Thyroid gland (tissue), 4 donors: ENCODE measurements around the gene FXYD1.

Source experiments
- CTCF ChIP-seq, 6 experiments: fragments of 200-600 bp in 3 of 6; fragments of 450-650 bp in 3 of 6; sonication (generic) in 3 of 6; IDR thresholded peaks; one replicate each; pipeline ENCODE4 v1.5.1; 2016 to 2019; ENCODE audit warnings: antibody characterized with exemption in 6 of 6, mild to moderate bottlenecking in 2 of 6, inconsistent platforms in 1 of 6, moderate library complexity in 1 of 6
- POLR2A ChIP-seq, 2 donors: fragments of 450-650 bp; IDR thresholded peaks; one replicate each; pipeline ENCODE4 v1.6.1; 2017; ENCODE audit warnings: antibody characterized with exemption in 2 of 2, mild to moderate bottlenecking in 2 of 2, moderate library complexity in 1 of 2

GRCh38 chr19:35135389-35135909, 3.2 kb upstream of the FXYD1 start:
- TF ChIP-seq POLR2A (IDR thresholded peaks at IDR 0.05) (no peak), CTCF (IDR thresholded peaks at IDR 0.05) (peak; percentile 42 to 79 (median 68))
